OCI-LY1 (cell line): ENCODE measurements around the gene MYCL.

Source experiments
- EZH2 ChIP-seq: fragments of 200-600 bp; sonication (generic), shearing (Covaris generic); IDR thresholded peaks from 2 replicates; pipeline ENCODE4 v1.8.0; 2017; ENCODE audit warnings: borderline replicate concordance, mixed run types, mild to moderate bottlenecking, antibody characterized with exemption, low read length, moderate library complexity, mixed read lengths
- TF ChIP-seq, protein P1 (sequence below): fragments of 200-600 bp; sonication (generic), shearing (Covaris generic); IDR thresholded peaks from 2 replicates; pipeline ENCODE4 v1.5.1; 2017; ENCODE audit warnings: mild to moderate bottlenecking, antibody characterized with exemption, low read length, moderate library complexity, mixed read lengths

- TF ChIP-seq, protein P1, sequence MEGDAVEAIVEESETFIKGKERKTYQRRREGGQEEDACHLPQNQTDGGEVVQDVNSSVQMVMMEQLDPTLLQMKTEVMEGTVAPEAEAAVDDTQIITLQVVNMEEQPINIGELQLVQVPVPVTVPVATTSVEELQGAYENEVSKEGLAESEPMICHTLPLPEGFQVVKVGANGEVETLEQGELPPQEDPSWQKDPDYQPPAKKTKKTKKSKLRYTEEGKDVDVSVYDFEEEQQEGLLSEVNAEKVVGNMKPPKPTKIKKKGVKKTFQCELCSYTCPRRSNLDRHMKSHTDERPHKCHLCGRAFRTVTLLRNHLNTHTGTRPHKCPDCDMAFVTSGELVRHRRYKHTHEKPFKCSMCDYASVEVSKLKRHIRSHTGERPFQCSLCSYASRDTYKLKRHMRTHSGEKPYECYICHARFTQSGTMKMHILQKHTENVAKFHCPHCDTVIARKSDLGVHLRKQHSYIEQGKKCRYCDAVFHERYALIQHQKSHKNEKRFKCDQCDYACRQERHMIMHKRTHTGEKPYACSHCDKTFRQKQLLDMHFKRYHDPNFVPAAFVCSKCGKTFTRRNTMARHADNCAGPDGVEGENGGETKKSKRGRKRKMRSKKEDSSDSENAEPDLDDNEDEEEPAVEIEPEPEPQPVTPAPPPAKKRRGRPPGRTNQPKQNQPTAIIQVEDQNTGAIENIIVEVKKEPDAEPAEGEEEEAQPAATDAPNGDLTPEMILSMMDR: no peak
- no peak for TF ChIP-seq EZH2
These were observed 40.7 kb downstream of the MYCL start for GRCh38 chr1:39861003-39861402.
